Fibroblast of mammary gland (primary cell): Measurements from ENCODE around the gene PITX2.

Experiments
- DNase-seq: peaks from one replicate; pipeline ENCODE4 v3.0.0-alpha.2; 2010; ENCODE audit warnings: low read depth
- H3K4me3 ChIP-seq: 2 replicates; pipeline ENCODE4 v1.5.1; 2011; ENCODE audit warnings: low read depth, mild to moderate bottlenecking, low read length, moderate library complexity; ENCODE audit not compliant: control insufficient read depth
- TF ChIP-seq, protein P1 (sequence below): conservative IDR thresholded peaks from 2 replicates; pipeline ENCODE4 v1.5.1; 2011; ENCODE audit warnings: low read depth, low read length, inconsistent platforms; ENCODE audit not compliant: control insufficient read depth, insufficient read depth

The PITX2 gene

DNA sequence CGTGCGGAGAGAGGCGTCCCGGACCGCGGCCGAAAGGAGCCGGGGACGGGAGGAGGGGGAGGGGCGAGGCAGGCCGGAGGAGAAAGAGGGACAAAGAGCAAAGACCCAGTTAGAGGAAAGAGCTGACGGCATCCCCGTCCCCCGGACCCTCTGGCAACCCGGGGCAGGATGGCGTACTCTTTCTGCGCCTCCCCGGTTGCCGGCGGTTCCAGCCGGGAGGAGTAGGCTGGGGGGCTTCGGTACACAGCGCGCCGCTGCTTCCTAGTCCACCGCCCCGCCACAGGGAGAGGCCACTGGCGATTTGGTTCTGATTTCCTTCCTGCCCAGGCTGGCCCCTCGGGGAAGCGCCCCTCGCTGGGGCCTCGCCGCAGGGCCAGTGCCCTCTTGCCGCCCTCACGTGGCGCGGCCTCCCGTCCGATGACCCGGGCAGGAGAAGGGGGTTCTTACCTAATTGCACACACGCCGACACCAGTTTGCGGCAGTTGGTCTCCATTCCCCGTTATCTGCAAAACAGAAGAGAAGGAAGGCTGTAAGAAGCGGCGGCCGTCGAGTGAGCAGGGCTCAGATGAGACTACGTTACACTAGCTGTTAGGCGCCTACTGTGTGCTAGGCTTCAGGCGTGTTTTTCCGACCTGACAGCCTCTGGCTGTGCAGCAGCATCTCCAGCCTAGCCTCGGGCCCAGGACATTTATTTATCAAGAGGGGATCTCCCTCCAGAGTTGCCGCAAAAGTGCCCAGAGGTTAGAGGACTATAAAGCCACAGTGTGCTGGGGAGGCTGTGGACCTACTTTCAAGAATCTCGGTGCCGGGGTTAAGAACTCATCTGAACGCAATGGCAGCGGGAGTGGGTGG lies 9.9 kb upstream of the PITX2 start:
- TF ChIP-seq, protein P1, sequence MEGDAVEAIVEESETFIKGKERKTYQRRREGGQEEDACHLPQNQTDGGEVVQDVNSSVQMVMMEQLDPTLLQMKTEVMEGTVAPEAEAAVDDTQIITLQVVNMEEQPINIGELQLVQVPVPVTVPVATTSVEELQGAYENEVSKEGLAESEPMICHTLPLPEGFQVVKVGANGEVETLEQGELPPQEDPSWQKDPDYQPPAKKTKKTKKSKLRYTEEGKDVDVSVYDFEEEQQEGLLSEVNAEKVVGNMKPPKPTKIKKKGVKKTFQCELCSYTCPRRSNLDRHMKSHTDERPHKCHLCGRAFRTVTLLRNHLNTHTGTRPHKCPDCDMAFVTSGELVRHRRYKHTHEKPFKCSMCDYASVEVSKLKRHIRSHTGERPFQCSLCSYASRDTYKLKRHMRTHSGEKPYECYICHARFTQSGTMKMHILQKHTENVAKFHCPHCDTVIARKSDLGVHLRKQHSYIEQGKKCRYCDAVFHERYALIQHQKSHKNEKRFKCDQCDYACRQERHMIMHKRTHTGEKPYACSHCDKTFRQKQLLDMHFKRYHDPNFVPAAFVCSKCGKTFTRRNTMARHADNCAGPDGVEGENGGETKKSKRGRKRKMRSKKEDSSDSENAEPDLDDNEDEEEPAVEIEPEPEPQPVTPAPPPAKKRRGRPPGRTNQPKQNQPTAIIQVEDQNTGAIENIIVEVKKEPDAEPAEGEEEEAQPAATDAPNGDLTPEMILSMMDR, result no peak
- no peak for DNase-seq
- H3K4me3 ChIP-seq, result peak overlapping the region; percentile 40

DNA sequence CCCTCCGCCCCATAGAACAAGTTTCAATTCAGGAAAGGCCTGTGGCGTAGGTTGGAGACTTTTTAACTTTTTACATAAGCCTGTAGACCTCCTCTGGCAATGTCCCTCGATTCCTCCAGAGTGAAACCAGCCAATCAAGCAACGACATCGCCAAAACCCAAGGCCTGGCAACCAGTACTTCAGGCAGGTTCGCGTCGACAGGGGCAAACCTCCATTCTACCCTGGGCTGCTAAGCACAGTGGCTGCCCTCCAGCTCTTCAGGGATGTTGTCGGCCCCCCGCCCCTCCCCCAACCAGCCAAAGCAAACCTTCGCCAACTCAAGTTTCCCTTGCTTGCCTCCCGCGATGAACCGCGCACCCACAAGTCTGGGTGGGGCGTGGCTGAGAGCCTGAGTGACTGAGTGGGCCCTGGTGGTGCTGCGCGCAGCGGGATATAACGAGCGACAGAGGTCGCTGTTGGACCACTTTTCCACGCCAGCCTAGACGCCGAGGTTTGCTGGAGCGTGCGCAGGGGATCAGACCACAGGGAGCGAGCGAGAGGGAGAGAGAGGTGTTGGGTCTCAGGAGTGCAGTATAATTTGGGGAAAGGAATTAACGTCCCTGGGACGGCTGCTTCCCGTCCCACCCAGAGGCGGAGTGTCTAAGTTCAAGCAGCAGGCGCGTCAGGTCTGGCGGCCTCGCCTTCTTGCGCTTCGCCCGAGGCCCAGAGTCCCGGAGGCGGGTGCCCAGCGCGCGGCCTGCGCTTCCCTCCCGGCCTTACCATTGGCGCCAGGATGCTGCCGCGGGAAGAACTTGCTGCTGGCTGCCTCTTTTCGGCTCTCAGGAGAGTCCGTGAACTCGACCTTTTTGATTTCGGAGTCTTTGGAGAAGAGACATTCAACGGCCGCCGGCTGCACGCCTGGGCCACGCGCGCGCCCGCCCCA lies 9.0 kb upstream of the PITX2 start:
- DNase-seq, result peak; percentile 90
- TF ChIP-seq, protein P1, result peak; percentile 82
- peak overlapping the region; percentile 40 for H3K4me3 ChIP-seq

DNA sequence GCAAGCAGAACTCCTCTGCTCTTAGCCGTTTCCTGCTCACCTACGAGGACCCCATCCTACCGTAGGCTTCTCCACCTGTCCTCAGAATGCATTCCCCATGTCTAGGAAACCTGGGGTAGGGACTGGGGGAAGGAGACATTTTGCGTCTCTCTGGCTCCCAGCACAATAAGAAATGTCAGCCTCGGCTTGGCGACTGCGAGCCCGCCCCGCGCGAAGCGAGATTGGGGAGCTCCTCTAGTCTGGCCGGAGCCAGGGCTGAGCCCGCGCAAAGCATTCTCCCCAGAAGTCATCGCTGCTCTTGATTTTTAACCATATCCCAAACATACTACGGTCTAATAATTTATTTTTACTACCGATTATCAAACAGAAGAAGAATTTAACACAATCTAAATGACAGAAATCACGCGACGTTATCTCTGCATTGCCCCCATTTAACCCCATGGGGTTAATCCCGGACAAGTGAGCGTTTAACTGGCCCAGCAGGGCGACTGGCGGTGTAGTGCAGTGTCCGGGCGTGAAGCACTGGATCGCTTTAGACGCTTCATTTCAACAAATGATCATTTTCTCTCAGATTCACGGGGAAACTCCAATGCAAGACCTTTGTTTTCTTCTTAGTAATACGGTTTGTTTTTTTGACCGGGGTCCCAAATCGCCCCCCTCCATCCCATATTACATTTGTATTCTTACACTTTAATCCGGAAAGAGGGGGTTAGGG lies 8.0 kb upstream of the PITX2 start:
- TF ChIP-seq, protein P1, result no peak
- H3K4me3 ChIP-seq, result no peak overlapping the region

DNA sequence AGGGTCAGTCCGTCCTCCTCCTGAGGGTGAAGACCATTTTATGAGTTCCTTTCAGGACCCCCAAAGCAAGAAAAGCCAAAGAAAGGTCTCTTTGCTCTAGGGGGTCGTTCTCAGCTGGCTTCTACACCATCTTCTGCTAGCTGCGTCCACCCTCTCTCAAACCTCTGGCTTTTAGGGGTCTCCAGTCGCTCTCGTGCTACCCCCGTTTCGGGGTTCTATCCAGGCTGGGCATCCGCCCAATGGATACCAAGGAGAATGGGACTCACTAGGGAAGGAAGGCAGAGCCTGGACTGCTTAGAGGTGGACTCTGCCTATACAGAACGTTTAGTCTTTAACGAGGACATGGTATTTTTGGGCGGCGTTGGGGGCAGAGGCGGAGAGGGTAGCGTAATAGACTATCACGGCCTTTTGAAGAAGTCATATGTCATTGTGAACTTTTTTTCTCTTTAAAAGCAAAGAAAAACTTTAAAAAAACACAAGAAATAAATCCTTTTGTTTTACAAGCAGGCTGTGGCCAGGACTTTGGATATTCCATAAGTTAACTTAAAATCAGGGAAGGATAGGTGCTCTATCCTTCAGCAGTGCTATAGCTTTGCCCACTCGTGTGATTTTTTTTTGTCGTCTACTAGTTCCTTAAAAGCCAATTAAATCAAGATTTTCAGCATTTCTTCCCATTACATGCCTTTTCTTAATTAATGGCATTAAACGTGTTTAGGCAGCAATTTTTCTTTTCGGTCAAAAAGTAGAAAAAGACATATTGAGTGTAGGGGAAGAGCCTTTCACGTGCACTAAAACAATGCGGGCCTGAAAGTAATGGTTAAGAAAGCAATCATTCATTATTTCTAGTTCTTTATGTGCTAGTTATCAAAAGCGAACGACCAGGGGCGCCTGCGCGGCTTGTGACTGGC lies 7.2 kb upstream of the PITX2 start:
- no peak overlapping the region for H3K4me3 ChIP-seq
- DNase-seq, result no peak
- TF ChIP-seq, protein P1, result no peak

More for the DNA sequence above, 8.0 kb upstream of the PITX2 start:
- no peak for DNase-seq

DNA sequence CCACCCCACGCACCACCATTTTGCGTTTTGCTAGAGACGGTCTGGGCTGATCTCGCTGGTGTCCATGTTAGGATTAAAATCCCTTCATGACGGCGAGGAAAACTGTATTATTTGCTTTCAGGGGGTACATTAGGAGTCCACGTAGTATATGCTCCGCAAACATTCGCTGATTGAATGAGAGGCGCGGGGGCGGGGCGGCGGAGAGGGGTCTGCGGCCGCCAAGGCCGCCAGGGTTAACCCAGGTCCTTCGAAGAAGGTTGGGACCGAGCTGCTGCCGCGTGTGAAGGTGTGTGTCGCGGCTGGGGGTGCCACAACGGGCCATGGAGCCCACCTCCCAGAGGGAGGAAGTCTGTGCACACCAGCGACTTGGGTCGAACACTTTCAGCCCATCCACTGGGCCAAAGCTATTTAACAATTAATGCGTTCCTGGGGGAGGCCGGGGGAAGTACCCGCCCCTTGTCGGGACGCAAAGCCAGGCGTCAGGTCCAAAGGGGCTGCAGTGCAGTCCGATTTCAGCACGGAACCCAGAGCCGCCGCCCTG lies 6.4 kb upstream of the PITX2 start:
- TF ChIP-seq, protein P1, result no peak
- H3K4me3 ChIP-seq, result no peak overlapping the region
- DNase-seq, result no peak
